NCI-H1048 (cell line): Measurements from ENCODE around the gene PYM1.
A peak's percentile ranks its signal among the peaks of the same experiment; 100 is the strongest.
"Not testable (repeated sequence)": the region's sequence is repeated elsewhere in the genome, so short reads cannot be mapped to it uniquely, and the experiment has no call there.

Source experiments
- DNase-seq: peaks from one replicate; lab custom pipeline; 2025; lab: John Stamatoyannopoulos, UW

PYM1 gene

GRCh38 chr12:55908726-55909512 is 18.8 kb downstream of the PYM1 start:
- peak; percentile 24 for DNase-seq

- no peak for DNase-seq
Measured at GRCh38 chr12:55906056-55906455, 21.6 kb downstream of the PYM1 start.

- DNase-seq, result no peak
Measured at GRCh38 chr12:55901881-55902490, 25.7 kb downstream of the PYM1 start.

- DNase-seq, result no peak
Measured at GRCh38 chr12:55899082-55899481, 28.6 kb downstream of the PYM1 start.

- DNase-seq, result no peak
Measured at GRCh38 chr12:55893723-55894122, 34.0 kb downstream of the PYM1 start.

- DNase-seq, result no peak
Measured at GRCh38 chr12:55891310-55891709, 36.4 kb downstream of the PYM1 start.

GRCh38 chr12:55885113-55885512 is 42.6 kb downstream of the PYM1 start:
- no peak for DNase-seq

- DNase-seq, result no peak
Measured at GRCh38 chr12:55877824-55878223, 49.9 kb downstream of the PYM1 start.

GRCh38 chr12:55875704-55876467 is 51.8 kb downstream of the PYM1 start:
- no peak for DNase-seq

GRCh38 chr12:55874443-55874842 is 53.3 kb downstream of the PYM1 start:
- DNase-seq, result no peak

GRCh38 chr12:55866454-55867004 is 61.2 kb downstream of the PYM1 start:
- DNase-seq, result not testable (repeated sequence)

GRCh38 chr12:55865327-55865726 is 62.4 kb downstream of the PYM1 start:
- no peak for DNase-seq

- not testable (repeated sequence) for DNase-seq
Measured at GRCh38 chr12:55862931-55863330, 64.8 kb downstream of the PYM1 start.

- DNase-seq, result no peak
Measured at GRCh38 chr12:55862286-55862685, 65.4 kb downstream of the PYM1 start.

GRCh38 chr12:55861871-55862270 is 65.8 kb downstream of the PYM1 start:
- DNase-seq, result no peak

- DNase-seq, result no peak
Measured at GRCh38 chr12:55861396-55861795, 66.3 kb downstream of the PYM1 start.

- DNase-seq, result no peak
Measured at GRCh38 chr12:55852740-55853139, 75.0 kb downstream of the PYM1 start.
